HepG2 (cell line): ENCODE results near the gene SLC48A1. TPM values are rescaled to one million over a fixed set of nuclear protein-coding genes. Genes with fewer than 3 reads are reported as not detected.

ENCODE experiments used
- ATF7-NPFF ChIP-seq: sonication (generic); formaldehyde crosslinking; IDR thresholded peaks from 2 replicates; pipeline ENCODE4 v1.8.1; 2023; ENCODE audit warnings: mild to moderate bottlenecking, low read depth, missing genetic modification reagents, moderate library complexity
- CENPX ChIP-seq: sonication (generic); formaldehyde crosslinking; IDR thresholded peaks from 2 replicates; pipeline ENCODE4 v1.9.0; 2021; ENCODE audit warnings: mild to moderate bottlenecking, missing genetic modification reagents, moderate library complexity
- ETV6 ChIP-seq: sonication (generic); formaldehyde crosslinking; conservative IDR thresholded peaks from 2 replicates; pipeline ENCODE4 v1.4.0; 2020; ENCODE audit warnings: missing genetic modification reagents
- GABPB1 ChIP-seq: IDR thresholded peaks from 2 replicates; pipeline ENCODE4 v1.6.1; 2016; ENCODE audit warnings: mild to moderate bottlenecking, missing genetic modification reagents, moderate library complexity, missing compliant biosample characterization
- HNF4A ChIP-seq: sonication (generic); formaldehyde crosslinking; IDR thresholded peaks from 2 replicates; pipeline ENCODE4 v1.4.0; 2020; ENCODE audit warnings: missing genetic modification reagents
- KDM5B ChIP-seq: sonication (generic); formaldehyde crosslinking; IDR thresholded peaks from 2 replicates; pipeline ENCODE4 v1.4.0; 2020; ENCODE audit warnings: missing genetic modification reagents, mild to moderate bottlenecking, borderline replicate concordance
- NCOA5 ChIP-seq: sonication (generic); formaldehyde crosslinking; IDR thresholded peaks from 2 replicates; pipeline ENCODE4 v1.4.0; 2020; ENCODE audit warnings: missing genetic modification reagents
- ZFP36L1 ChIP-seq: sonication (generic); formaldehyde crosslinking; IDR thresholded peaks from 2 replicates; pipeline ENCODE4 v1.8.0; 2022; ENCODE audit warnings: mild to moderate bottlenecking, missing genetic modification reagents, moderate library complexity
- ZFP82 ChIP-seq: sonication (generic); formaldehyde crosslinking; IDR thresholded peaks from 2 replicates; pipeline ENCODE4 v1.5.1; 2020; ENCODE audit warnings: mild to moderate bottlenecking, missing genetic modification reagents, borderline replicate concordance
- ZKSCAN1 ChIP-seq: fragments of 150-350 bp; IDR thresholded peaks from 2 replicates; pipeline ENCODE4 v1.6.1; 2014; ENCODE audit warnings: low read length
- ZNF335 ChIP-seq: sonication (generic); formaldehyde crosslinking; IDR thresholded peaks from 2 replicates; pipeline ENCODE4 v1.4.0; 2020; ENCODE audit warnings: missing genetic modification reagents
- ZNF546 ChIP-seq: sonication (generic); formaldehyde crosslinking; conservative IDR thresholded peaks from 2 replicates; pipeline ENCODE4 v1.8.1; 2023; ENCODE audit warnings: mild to moderate bottlenecking, missing genetic modification reagents
- ZNF616 ChIP-seq: sonication (generic); formaldehyde crosslinking; IDR thresholded peaks from 2 replicates; pipeline ENCODE4 v1.5.0; 2020; ENCODE audit warnings: low read depth, mild to moderate bottlenecking, missing genetic modification reagents
- ZSCAN21 ChIP-seq: sonication (generic); formaldehyde crosslinking; IDR thresholded peaks from 2 replicates; pipeline ENCODE4 v1.8.0; 2022; ENCODE audit warnings: mild to moderate bottlenecking, missing genetic modification reagents, moderate library complexity, borderline replicate concordance
- polyA plus RNA-seq, 8 experiments: library from polyadenylated mRNA; depleted of rRNA in 3 of 8; stranded (reverse) in 7 of 8; unstranded in 1 of 8; fragments of >200 nt; fragmentation: Illumina TruSeq in 4 of 8; extraction: Trizol in 4 of 8; gene quantifications; 2 replicates each; pipeline versions ENCODE4 v1.2.1 to v1.2.3, GENCODE V29; 2011 to 2016; ENCODE audit warnings: low read depth in 4 of 8, missing spikeins in 1 of 8, mixed read lengths in 1 of 8; ENCODE audit not compliant: insufficient read depth in 1 of 8
- total RNA-seq, 5 experiments: library from RNA; depleted of rRNA; stranded (reverse); fragments of >200 nt; fragmentation: Illumina TruSeq; extraction: Trizol; gene quantifications; 2 replicates each; pipeline ENCODE4 v1.2.3, GENCODE V29; 2016; ENCODE audit warnings: low read depth in 1 of 5
- TF ChIP-seq, protein P1 (sequence below): sonication (generic); formaldehyde crosslinking; IDR thresholded peaks from 2 replicates; pipeline ENCODE4 v1.8.1; 2023; ENCODE audit warnings: mild to moderate bottlenecking, inconsistent platforms, moderate library complexity, missing genetic modification reagents, borderline replicate concordance
- TF ChIP-seq, protein P2 (sequence below): sonication (generic); formaldehyde crosslinking; IDR thresholded peaks from 2 replicates; pipeline ENCODE4 v1.4.0; 2020; ENCODE audit warnings: missing genetic modification reagents
- TF ChIP-seq, protein P3 (sequence below): sonication (generic); formaldehyde crosslinking; IDR thresholded peaks from 2 replicates; pipeline ENCODE4 v1.8.1; 2023; ENCODE audit warnings: missing genetic modification reagents, inconsistent platforms, borderline replicate concordance
- TF ChIP-seq, protein P4 (sequence below): sonication (generic); formaldehyde crosslinking; IDR thresholded peaks from 2 replicates; pipeline ENCODE4 v1.8.1; 2022; ENCODE audit warnings: low read depth, mild to moderate bottlenecking, missing genetic modification reagents
- TF ChIP-seq, protein P5 (sequence below): IDR thresholded peaks from 2 replicates; pipeline ENCODE4 v1.6.1; 2012; ENCODE audit warnings: low read depth, low read length, improper control_type of control experiment

SLC48A1 gene
- total and polyA plus RNA-seq, 2 of the 13 experiments (the other 11 are each of a cell fraction or from before 2014, with no cell fraction given): 2.2 to 3.7 TPM

DNA sequence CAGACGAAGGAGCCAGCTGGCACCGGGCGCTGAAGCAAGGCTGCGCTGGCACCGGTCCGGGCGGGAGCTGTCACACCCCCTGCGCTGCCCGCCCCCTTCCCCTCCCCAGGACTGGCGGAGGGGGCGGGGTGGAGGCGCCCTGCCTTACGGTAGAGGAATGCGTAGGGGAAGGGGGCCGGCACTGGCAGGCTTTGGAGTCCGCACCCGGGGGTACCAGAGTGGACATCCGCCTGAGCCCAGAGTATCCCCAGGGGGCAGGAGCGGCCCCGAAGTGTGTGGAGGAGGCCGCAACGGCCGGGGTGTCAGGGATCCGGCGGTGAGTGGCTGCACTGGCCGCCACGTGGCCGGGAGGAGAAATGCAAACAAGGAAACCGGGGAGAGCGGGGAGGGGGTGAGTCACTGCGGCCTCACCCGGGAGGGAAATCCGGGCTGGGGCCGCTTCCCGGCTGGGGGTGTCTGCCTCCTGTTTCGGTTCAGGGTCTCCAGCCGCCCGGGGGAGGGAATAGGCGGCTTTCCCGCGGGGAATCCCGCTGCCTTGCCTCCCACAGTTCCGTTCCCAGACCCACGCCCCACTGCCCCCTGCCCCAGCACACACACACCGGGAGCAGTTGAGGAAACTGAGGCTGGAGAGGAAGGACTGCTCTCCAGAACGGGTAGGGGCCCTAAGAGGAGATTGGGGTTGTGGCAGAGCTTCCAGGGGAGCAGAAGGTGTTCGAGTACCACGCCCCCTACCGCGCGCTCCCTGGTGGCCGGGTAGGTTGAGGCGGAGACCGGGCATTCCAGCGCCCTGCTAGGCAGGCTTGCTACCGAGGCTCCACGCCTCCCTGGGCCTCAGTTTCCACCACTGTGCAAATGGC is 14.0 kb upstream of the SLC48A1 start, which contains the start of gene RAPGEF3 (continued):
- TF ChIP-seq, protein P1, sequence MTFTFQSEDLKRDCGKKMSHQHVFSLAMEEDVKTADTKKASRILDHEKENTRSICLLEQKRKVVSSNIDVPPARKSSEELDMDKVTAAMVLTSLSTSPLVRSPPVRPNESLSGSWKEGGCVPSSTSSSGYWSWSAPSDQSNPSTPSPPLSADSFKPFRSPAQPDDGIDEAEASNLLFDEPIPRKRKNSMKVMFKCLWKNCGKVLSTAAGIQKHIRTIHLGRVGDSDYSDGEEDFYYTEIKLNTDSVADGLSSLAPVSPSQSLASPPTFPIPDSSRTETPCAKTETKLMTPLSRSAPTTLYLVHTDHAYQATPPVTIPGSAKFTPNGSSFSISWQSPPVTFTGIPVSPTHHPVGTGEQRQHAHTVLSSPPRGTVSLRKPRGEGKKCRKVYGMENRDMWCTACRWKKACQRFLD (CRISPR knock-in tag): no peak
- TF ChIP-seq KDM5B (CRISPR knock-in tag): no peak
- TF ChIP-seq ZFP82 (CRISPR knock-in tag): no peak
- TF ChIP-seq HNF4A (CRISPR knock-in tag): no peak
- TF ChIP-seq ZFP36L1 (CRISPR knock-in tag): 0 out of 2 replicates have a peak, but pooled peaks have one; percentile 31
- no peak for TF ChIP-seq CENPX (CRISPR knock-in tag)
- TF ChIP-seq ZSCAN21 (CRISPR knock-in tag): 0 out of 2 replicates have a peak, but pooled peaks have one; percentile 30
- no peak for TF ChIP-seq ETV6 (CRISPR knock-in tag)
- TF ChIP-seq ZNF616 (CRISPR knock-in tag): no peak
- TF ChIP-seq, protein P2, sequence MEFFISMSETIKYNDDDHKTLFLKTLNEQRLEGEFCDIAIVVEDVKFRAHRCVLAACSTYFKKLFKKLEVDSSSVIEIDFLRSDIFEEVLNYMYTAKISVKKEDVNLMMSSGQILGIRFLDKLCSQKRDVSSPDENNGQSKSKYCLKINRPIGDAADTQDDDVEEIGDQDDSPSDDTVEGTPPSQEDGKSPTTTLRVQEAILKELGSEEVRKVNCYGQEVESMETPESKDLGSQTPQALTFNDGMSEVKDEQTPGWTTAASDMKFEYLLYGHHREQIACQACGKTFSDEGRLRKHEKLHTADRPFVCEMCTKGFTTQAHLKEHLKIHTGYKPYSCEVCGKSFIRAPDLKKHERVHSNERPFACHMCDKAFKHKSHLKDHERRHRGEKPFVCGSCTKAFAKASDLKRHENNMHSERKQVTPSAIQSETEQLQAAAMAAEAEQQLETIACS (CRISPR knock-in tag): no peak
- no peak for TF ChIP-seq ZNF546 (CRISPR knock-in tag)
- no peak for TF ChIP-seq NCOA5 (CRISPR knock-in tag)
- TF ChIP-seq GABPB1 (CRISPR knock-in tag): peak; percentile 69; the same call in 1 of the 2 replicates
- TF ChIP-seq, protein P3, sequence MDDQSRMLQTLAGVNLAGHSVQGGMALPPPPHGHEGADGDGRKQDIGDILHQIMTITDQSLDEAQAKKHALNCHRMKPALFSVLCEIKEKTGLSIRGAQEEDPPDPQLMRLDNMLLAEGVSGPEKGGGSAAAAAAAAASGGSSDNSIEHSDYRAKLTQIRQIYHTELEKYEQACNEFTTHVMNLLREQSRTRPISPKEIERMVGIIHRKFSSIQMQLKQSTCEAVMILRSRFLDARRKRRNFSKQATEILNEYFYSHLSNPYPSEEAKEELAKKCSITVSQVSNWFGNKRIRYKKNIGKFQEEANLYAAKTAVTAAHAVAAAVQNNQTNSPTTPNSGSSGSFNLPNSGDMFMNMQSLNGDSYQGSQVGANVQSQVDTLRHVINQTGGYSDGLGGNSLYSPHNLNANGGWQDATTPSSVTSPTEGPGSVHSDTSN (CRISPR knock-in tag): no peak
- TF ChIP-seq, protein P4, sequence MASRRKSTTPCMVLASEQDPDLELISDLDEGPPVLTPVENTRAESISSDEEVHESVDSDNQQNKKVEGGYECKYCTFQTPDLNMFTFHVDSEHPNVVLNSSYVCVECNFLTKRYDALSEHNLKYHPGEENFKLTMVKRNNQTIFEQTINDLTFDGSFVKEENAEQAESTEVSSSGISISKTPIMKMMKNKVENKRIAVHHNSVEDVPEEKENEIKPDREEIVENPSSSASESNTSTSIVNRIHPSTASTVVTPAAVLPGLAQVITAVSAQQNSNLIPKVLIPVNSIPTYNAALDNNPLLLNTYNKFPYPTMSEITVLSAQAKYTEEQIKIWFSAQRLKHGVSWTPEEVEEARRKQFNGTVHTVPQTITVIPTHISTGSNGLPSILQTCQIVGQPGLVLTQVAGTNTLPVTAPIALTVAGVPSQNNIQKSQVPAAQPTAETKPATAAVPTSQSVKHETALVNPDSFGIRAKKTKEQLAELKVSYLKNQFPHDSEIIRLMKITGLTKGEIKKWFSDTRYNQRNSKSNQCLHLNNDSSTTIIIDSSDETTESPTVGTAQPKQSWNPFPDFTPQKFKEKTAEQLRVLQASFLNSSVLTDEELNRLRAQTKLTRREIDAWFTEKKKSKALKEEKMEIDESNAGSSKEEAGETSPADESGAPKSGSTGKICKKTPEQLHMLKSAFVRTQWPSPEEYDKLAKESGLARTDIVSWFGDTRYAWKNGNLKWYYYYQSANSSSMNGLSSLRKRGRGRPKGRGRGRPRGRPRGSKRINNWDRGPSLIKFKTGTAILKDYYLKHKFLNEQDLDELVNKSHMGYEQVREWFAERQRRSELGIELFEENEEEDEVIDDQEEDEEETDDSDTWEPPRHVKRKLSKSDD (CRISPR knock-in tag): no peak
- no peak for TF ChIP-seq ATF7-NPFF (CRISPR knock-in tag)
- no peak for TF ChIP-seq ZNF335
- TF ChIP-seq, protein P5, sequence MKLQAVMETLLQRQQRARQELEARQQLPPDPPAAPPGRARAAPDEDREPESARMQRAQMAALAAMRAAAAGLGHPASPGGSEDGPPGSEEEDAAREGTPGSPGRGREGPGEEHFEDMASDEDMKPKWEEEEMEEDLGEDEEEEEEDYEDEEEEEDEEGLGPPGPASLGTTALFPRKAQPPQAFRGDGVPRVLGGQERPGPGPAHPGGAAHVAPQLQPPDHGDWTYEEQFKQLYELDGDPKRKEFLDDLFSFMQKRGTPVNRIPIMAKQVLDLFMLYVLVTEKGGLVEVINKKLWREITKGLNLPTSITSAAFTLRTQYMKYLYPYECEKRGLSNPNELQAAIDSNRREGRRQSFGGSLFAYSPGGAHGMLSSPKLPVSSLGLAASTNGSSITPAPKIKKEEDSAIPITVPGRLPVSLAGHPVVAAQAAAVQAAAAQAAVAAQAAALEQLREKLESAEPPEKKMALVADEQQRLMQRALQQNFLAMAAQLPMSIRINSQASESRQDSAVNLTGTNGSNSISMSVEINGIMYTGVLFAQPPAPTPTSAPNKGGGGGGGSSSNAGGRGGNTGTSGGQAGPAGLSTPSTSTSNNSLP: no peak
- TF ChIP-seq ZKSCAN1: no peak
